Suprapubic skin (tissue), 4 donors: Measurements from ENCODE around the gene EGLN2. TPM values are rescaled to one million over a fixed set of nuclear protein-coding genes. Genes with fewer than 3 reads are reported as not detected.
"Not testable (repeated sequence)": the region's sequence is repeated elsewhere in the genome, so short reads cannot be mapped to it uniquely, and the experiment has no call there.

Experiments used
- DNase-seq, 2 donors: peaks; one replicate each; pipeline ENCODE4 v3.0.0-alpha.2; 2019; ENCODE audit warnings: low spot score in 2 of 2
- H3K27ac ChIP-seq: fragments of 200-600 bp; sonication (generic); one replicate; pipeline ENCODE4 v1.5.1; 2019
- H3K27me3 ChIP-seq: fragments of 200-600 bp; sonication (generic); one replicate; pipeline ENCODE4 v1.5.1; 2019
- H3K36me3 ChIP-seq: fragments of 200-600 bp; sonication (generic); one replicate; pipeline ENCODE4 v1.5.1; 2019
- H3K4me1 ChIP-seq: fragments of 200-600 bp; sonication (generic); one replicate; pipeline ENCODE4 v1.5.1; 2019
- H3K4me3 ChIP-seq: fragments of 200-600 bp; sonication (generic); one replicate; pipeline ENCODE4 v1.5.1; 2019; ENCODE audit warnings: mild to moderate bottlenecking
- H3K9me3 ChIP-seq: fragments of 200-600 bp; sonication (generic); one replicate; pipeline ENCODE4 v1.5.1; 2019
- CTCF ChIP-seq, 2 donors: fragments of 200-600 bp in 1 of 2; fragments of 450-650 bp in 1 of 2; sonication (generic) in 1 of 2; IDR thresholded peaks; one replicate each; pipeline ENCODE4 v1.5.1; 2016 to 2019; ENCODE audit warnings: antibody characterized with exemption in 2 of 2, mild to moderate bottlenecking in 1 of 2, moderate library complexity in 1 of 2
- EP300 ChIP-seq: sonication (generic); formaldehyde crosslinking; IDR thresholded peaks from one replicate; pipeline ENCODE4 v1.6.1; 2017; ENCODE audit warnings: antibody characterized with exemption
- POLR2A ChIP-seq, 2 donors: fragments of 450-650 bp; IDR thresholded peaks; one replicate each; pipeline ENCODE4 v1.6.1; 2017; ENCODE audit warnings: antibody characterized with exemption in 2 of 2, mild to moderate bottlenecking in 2 of 2, moderate library complexity in 2 of 2
- POLR2AphosphoS5 ChIP-seq, 3 donors: sonication (generic); formaldehyde crosslinking; IDR thresholded peaks; one replicate each; pipeline ENCODE4 v1.6.1; 2017; ENCODE audit warnings: antibody characterized with exemption in 3 of 3
- WGBS: methylation state at CpG from one replicate; pipeline ENCODE4 v1.1.5; 2018; 5-methylcytosine and 5-hydroxymethylcytosine counted together
- total RNA-seq, 4 donors: library from RNA; depleted of rRNA; stranded (reverse); fragments of >200 nt; gene quantifications; one replicate each; pipeline ENCODE4 v1.1.0, GENCODE V29; 2016

Gene EGLN2
- total RNA-seq, 4 donors from 2014 or later, result 31.5 to 51.2 (median 37.6) TPM

- WGBS, result 33% methylated on average over 4 of the region's 4 CpGs
- Histone ChIP-seq H3K27ac (no peak overlapping the region), H3K27me3 (no peaks in the 10 kb centered on the region), H3K36me3 (peaks cover 13% of the 10 kb centered on the region), H3K9me3 (no peaks in the 10 kb centered on the region), H3K4me1 (peaks cover 50% of the 10 kb centered on the region), H3K4me3 (no peak overlapping the region)
- TF ChIP-seq CTCF (IDR thresholded peaks at IDR 0.05) (no peak), POLR2AphosphoS5 (IDR thresholded peaks at IDR 0.05) (no peak), POLR2A (IDR thresholded peaks at IDR 0.05) (no peak), EP300 (no peak)
- DNase-seq, result no peak
These were observed 14.2 kb downstream of the EGLN2 start for GRCh38 chr19:40813182-40813581.

DNA sequence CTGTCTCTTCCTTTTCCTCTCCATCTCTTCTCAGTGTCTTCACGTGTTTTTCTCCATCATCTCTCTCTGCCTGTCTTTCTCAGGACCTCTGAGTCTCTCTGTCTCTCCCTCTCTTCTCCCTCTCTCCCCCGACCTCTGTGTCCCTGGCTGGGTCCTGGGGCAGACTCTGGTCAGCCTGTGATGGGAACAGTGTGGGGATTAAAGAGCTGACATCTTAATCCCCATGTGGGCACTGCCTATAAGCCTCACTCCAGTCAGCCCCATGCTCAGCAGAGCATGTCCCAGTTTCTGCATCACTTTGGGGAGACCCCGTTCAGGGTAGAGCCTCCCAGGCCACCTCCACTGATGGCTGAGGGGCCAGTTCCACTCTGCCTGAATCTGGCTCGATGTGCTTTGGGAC, 16.2 kb downstream of the EGLN2 start:
- H3K4me1 ChIP-seq, result peaks cover 43% of the 10 kb centered on the region

GRCh38 chr19:40818480-40819399, 19.7 kb downstream of the EGLN2 start:
- TF ChIP-seq CTCF (IDR thresholded peaks at IDR 0.05), result peak in 1 of 2 donors; percentile 19
- H3K36me3 ChIP-seq, H3K27ac ChIP-seq, H3K27me3 ChIP-seq, H3K9me3 ChIP-seq: not testable (repeated sequence)
- DNase-seq, result peak; percentile 86 to 92
- H3K4me3 ChIP-seq, result peak overlapping the region; percentile 1
- 49% methylated on average over 19 of the region's 36 CpGs for WGBS
- H3K4me1 ChIP-seq, result peaks cover 23% of the 10 kb centered on the region

More for the DNA sequence above, 16.2 kb downstream of the EGLN2 start:
- Histone ChIP-seq H3K9me3 (no peaks in the 10 kb centered on the region), H3K4me3 (no peak overlapping the region), H3K27me3 (no peaks in the 10 kb centered on the region), H3K27ac (no peak overlapping the region), H3K36me3 (no peaks in the 10 kb centered on the region)
- no peak for TF ChIP-seq CTCF (IDR thresholded peaks at IDR 0.05)
- TF ChIP-seq EP300, result no peak
- TF ChIP-seq POLR2A (IDR thresholded peaks at IDR 0.05), result no peak
- no peak for TF ChIP-seq POLR2AphosphoS5 (IDR thresholded peaks at IDR 0.05)
- DNase-seq, result no peak
- 83% methylated on average over 4 of the region's 4 CpGs for WGBS

DNA sequence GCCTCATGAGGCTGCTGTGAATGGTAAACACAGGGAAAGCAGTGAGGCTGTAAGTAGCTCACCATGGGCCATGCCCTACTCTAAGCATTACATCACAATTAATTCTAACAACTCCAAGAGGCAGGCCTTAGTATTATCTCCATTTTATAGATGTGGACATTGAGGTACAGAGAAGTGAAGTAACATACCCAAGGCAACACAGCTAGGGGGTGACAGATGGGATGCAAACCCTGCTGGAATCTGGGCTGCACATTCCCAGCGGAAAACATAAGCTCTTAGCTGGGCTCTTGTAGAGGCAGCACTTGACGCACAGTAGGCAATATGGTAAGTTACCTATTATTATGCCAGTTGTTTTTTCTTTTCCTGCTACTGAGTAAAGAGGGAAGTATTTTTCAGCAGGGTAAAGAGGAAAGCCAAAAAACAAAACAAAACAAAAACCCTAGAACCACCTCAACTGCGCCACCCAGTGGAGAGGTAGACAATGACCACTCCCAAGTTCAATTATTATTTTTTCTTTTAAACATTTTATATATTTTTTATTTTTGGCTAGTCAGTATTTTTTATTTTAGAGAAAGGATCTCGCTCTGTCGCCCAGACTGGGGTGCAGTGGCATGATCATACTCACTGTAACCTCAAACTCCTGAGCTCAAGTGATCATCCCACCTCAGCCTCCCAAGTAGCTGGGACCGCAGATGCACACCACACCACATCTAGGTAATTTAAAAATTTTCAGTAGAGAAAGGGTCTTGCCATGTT, 20.7 kb downstream of the EGLN2 start:
- WGBS, result 40% methylated on average over 6 of the region's 6 CpGs

More for the DNA sequence above, 20.7 kb downstream of the EGLN2 start:
- not testable (repeated sequence) for H3K27ac ChIP-seq, H3K27me3 ChIP-seq, H3K9me3 ChIP-seq, H3K36me3 ChIP-seq, H3K4me3 ChIP-seq, DNase-seq
- peak; percentile 60 to 71 for TF ChIP-seq CTCF (IDR thresholded peaks at IDR 0.05)
- H3K4me1 ChIP-seq, result peaks cover 23% of the 10 kb centered on the region
